Caco-2 (cell line): ENCODE data around the gene DIAPH1. TPM values are rescaled to one million over a fixed set of nuclear protein-coding genes. Genes with fewer than 3 reads are reported as not detected.

Experiments used
- BruUV-seq: library from RNA; stranded (reverse); fragments of 400-500 nt; replicated peaks from 2 replicates; lab custom pipeline; 2021; lab: Mats Ljungman, UMichigan
- CTCF ChIA-PET: fragments of 300-600 bp; sonication (Branson Sonifier 250); formaldehyde crosslinking; loops from one replicate; lab custom pipeline; 2022; ENCODE audit warnings: antibody characterized with exemption; lab: Charles Lee
- POLR2A ChIA-PET: fragments of 300-600 bp; sonication (Branson Sonifier 250); formaldehyde crosslinking; loops from one replicate; lab custom pipeline; 2022; ENCODE audit warnings: antibody characterized with exemption; lab: Charles Lee
- DNase-seq, 2 experiments: peaks; one replicate each; pipeline versions ENCODE4 v3.0.0 to v3.0.0-alpha.2; 2020 to 2022
- H3K27me3 ChIP-seq: replicated peaks from 2 replicates; pipeline ENCODE4 v1.6.0; 2011; ENCODE audit warnings: low read length; ENCODE audit not compliant: control insufficient read depth, insufficient read depth
- H3K36me3 ChIP-seq: 2 replicates; pipeline ENCODE4 v1.5.1; 2011; ENCODE audit warnings: low read length; ENCODE audit not compliant: control insufficient read depth, insufficient read depth
- H3K4me1 ChIP-seq: fragments of 250-450 bp; sonication (Bioruptor Pico); 2 replicates; pipeline ENCODE4 v1.5.1; 2020; ENCODE audit warnings: mild to moderate bottlenecking
- H3K4me3 ChIP-seq: 2 replicates; pipeline ENCODE4 v1.5.1; 2011; ENCODE audit warnings: low read depth, mild to moderate bottlenecking, control low read depth, low read length
- H3K9me3 ChIP-seq: fragments of 250-450 bp; sonication (Bioruptor Pico); 2 replicates; pipeline ENCODE4 v1.5.1; 2020; ENCODE audit warnings: mild to moderate bottlenecking, moderate library complexity
- H3K27ac Mint-ChIP-seq: one replicate; pipeline ENCODE4 v1.8.0; 2022; ENCODE audit warnings: mixed read lengths; ENCODE audit not compliant: unreplicated experiment
- H3K27me3 Mint-ChIP-seq: one replicate; pipeline ENCODE4 v1.8.0; 2022; ENCODE audit warnings: mixed read lengths; ENCODE audit not compliant: insufficient read depth, unreplicated experiment
- H3K36me3 Mint-ChIP-seq: one replicate; pipeline ENCODE4 v1.8.0; 2022; ENCODE audit warnings: mild to moderate bottlenecking, mixed read lengths; ENCODE audit not compliant: insufficient read depth, unreplicated experiment
- H3K4me1 Mint-ChIP-seq: one replicate; pipeline ENCODE4 v1.8.0; 2022; ENCODE audit warnings: low read depth, mixed read lengths; ENCODE audit not compliant: unreplicated experiment
- H3K4me3 Mint-ChIP-seq: one replicate; pipeline ENCODE4 v1.8.0; 2022; ENCODE audit warnings: mild to moderate bottlenecking, moderate library complexity, mixed read lengths; ENCODE audit not compliant: unreplicated experiment
- H3K9me3 Mint-ChIP-seq: one replicate; pipeline ENCODE4 v1.8.0; 2022; ENCODE audit warnings: mixed read lengths; ENCODE audit not compliant: unreplicated experiment
- intact Hi-C: fragments of 100-400 bp; cut with micrococcal nuclease; formaldehyde crosslinking; loops from one replicate; pipeline ENCODE4 v1.10.0; 2022; ENCODE audit not compliant: unreplicated experiment
- total RNA-seq: library from RNA; stranded (reverse); gene quantifications from 2 replicates; pipeline ENCODE4 v1.2.3, GENCODE V29; 2022
- TF ChIP-seq, protein P1 (sequence below), 2 experiments: fragments of 200-600 bp in 1 of 2; IDR thresholded peaks; 1 replicate in 1 of 2; 2 replicates in 1 of 2; pipeline versions ENCODE4 v1.5.1 to v1.8.0; 2011 to 2022; ENCODE audit warnings: antibody characterized with exemption in 1 of 2, control low read depth in 1 of 2, inconsistent platforms in 1 of 2, low read depth in 1 of 2, low read length in 1 of 2, mild to moderate bottlenecking in 1 of 2, moderate library complexity in 1 of 2; ENCODE audit not compliant: insufficient read depth in 1 of 2, severe bottlenecking in 1 of 2, unreplicated experiment in 1 of 2

The DIAPH1 gene
- total RNA-seq, 1 experiment from 2014 or later, result 161 TPM

DNA sequence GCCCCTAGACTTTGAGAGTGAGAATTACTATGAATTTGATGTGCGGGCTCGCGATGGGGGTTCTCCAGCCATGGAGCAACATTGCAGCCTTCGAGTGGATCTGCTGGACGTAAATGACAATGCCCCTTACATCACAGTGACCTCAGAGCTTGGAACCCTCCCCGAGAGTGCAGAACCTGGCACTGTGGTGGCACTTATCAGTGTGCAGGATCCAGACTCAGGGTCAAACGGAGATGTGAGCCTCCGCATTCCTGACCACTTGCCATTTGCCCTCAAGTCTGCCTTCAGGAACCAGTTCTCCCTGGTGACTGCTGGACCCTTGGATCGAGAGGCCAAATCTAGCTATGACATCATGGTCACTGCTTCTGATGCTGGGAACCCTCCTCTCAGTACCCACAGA is 132.7 kb downstream of the DIAPH1 start:
- CTCF ChIA-PET, result no interaction called here
- POLR2A ChIA-PET, result no interaction called here
- Histone ChIP-seq H3K4me1 (no peaks in the 10 kb centered on the region), H3K36me3 (no peaks in the 10 kb centered on the region), H3K4me3 (no peak overlapping the region), H3K9me3 (no peaks in the 10 kb centered on the region), H3K27me3 (no peaks in the 10 kb centered on the region)
- intact Hi-C loops, result no loop called here
- BruUV-seq, result no TSS peak
- Mint-ChIP-seq H3K36me3 (no peaks in the 10 kb centered on the region), H3K27me3 (no peaks in the 10 kb centered on the region), H3K27ac (no peak overlapping the region), H3K4me3 (no peak overlapping the region), H3K9me3 (no peaks in the 10 kb centered on the region), H3K4me1 (no peaks in the 10 kb centered on the region)
- TF ChIP-seq, protein P1, sequence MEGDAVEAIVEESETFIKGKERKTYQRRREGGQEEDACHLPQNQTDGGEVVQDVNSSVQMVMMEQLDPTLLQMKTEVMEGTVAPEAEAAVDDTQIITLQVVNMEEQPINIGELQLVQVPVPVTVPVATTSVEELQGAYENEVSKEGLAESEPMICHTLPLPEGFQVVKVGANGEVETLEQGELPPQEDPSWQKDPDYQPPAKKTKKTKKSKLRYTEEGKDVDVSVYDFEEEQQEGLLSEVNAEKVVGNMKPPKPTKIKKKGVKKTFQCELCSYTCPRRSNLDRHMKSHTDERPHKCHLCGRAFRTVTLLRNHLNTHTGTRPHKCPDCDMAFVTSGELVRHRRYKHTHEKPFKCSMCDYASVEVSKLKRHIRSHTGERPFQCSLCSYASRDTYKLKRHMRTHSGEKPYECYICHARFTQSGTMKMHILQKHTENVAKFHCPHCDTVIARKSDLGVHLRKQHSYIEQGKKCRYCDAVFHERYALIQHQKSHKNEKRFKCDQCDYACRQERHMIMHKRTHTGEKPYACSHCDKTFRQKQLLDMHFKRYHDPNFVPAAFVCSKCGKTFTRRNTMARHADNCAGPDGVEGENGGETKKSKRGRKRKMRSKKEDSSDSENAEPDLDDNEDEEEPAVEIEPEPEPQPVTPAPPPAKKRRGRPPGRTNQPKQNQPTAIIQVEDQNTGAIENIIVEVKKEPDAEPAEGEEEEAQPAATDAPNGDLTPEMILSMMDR (IDR thresholded peaks at IDR 0.05; ENCODE audit: insufficient read depth in 1 of 2, low read depth in 1 of 2, low read length in 1 of 2, severe bottlenecking in 1 of 2, unreplicated experiment in 1 of 2), result no peak
- no peak for DNase-seq

GRCh38 chr5:141485321-141486055 is 133.3 kb downstream of the DIAPH1 start:
- Mint-ChIP-seq H3K4me3 (no peak overlapping the region), H3K9me3 (no peaks in the 10 kb centered on the region), H3K36me3 (no peaks in the 10 kb centered on the region), H3K4me1 (no peaks in the 10 kb centered on the region), H3K27me3 (no peaks in the 10 kb centered on the region), H3K27ac (no peak overlapping the region)
- Histone ChIP-seq H3K4me1 (no peaks in the 10 kb centered on the region), H3K27me3 (no peaks in the 10 kb centered on the region), H3K4me3 (no peak overlapping the region), H3K36me3 (no peaks in the 10 kb centered on the region), H3K9me3 (no peaks in the 10 kb centered on the region)
- TF ChIP-seq, protein P1 (IDR thresholded peaks at IDR 0.05; ENCODE audit: insufficient read depth in 1 of 2, low read depth in 1 of 2, low read length in 1 of 2, severe bottlenecking in 1 of 2, unreplicated experiment in 1 of 2), result no peak
- POLR2A ChIA-PET, result no interaction called here
- BruUV-seq, result no TSS peak
- DNase-seq, result no peak
- intact Hi-C loops, result no loop called here
- CTCF ChIA-PET, result no interaction called here

GRCh38 chr5:141484641-141485311 is 134.0 kb downstream of the DIAPH1 start, which contains the start of gene PCDHGC4:
Gene PCDHGC4, plus strand, starts transcription at chr5:141485030. Its CDS starts 144 bp downstream, at chr5:141485174.
- no peak within 1 kb of the TSS for H3K27ac Mint-ChIP-seq
- H3K4me3 Mint-ChIP-seq, result no peak within 1 kb of the TSS
- H3K4me3 ChIP-seq, result no peak within 1 kb of the TSS

More at GRCh38 chr5:141484641-141485311, 134.0 kb downstream of the DIAPH1 start, which contains the start of gene PCDHGC4:
- TF ChIP-seq, protein P1 (IDR thresholded peaks at IDR 0.05; ENCODE audit: insufficient read depth in 1 of 2, low read depth in 1 of 2, low read length in 1 of 2, severe bottlenecking in 1 of 2, unreplicated experiment in 1 of 2), result no peak
- Mint-ChIP-seq H3K36me3 (no peaks in the 10 kb centered on the region), H3K9me3 (no peaks in the 10 kb centered on the region), H3K27me3 (no peaks in the 10 kb centered on the region), H3K4me1 (no peaks in the 10 kb centered on the region)
- Histone ChIP-seq H3K9me3 (no peaks in the 10 kb centered on the region), H3K27me3 (no peaks in the 10 kb centered on the region), H3K4me1 (no peaks in the 10 kb centered on the region), H3K36me3 (no peaks in the 10 kb centered on the region)
- BruUV-seq, result no TSS peak
- intact Hi-C loops, result no loop called here
- DNase-seq, result no peak
- CTCF ChIA-PET, result no interaction called here
- POLR2A ChIA-PET, result no interaction called here
